ENCODE results near the gene C9orf50. TPM values are rescaled to one million over a fixed set of nuclear protein-coding genes. Genes with fewer than 3 reads are reported as not detected.
A peak's percentile ranks its signal among the peaks of the same experiment; 100 is the strongest.

The C9orf50 gene
- total RNA-seq, 1 donor from 2014 or later, result 0.43 TPM

GRCh38 chr9:129629251-129629820 lies 8.4 kb upstream of the C9orf50 start:
- no peaks in the 10 kb centered on the region for H3K27me3 Mint-ChIP-seq
- H3K4me1 Mint-ChIP-seq (ENCODE audit: low read depth), result peaks cover 15% of the 10 kb centered on the region
- peaks cover 2% of the 10 kb centered on the region for H3K36me3 Mint-ChIP-seq (ENCODE audit: insufficient read depth)
- TF ChIP-seq CTCF (IDR thresholded peaks at IDR 0.05; ENCODE audit: unreplicated experiment), result no peak
- no peak overlapping the region for H3K4me3 Mint-ChIP-seq (ENCODE audit: low read depth)
- no peaks in the 10 kb centered on the region for H3K9me3 Mint-ChIP-seq (ENCODE audit: low read depth)
- H3K27ac Mint-ChIP-seq, result no peak overlapping the region
- DNase-seq (ENCODE audit: low spot score, unreplicated experiment), result no peak

DNA sequence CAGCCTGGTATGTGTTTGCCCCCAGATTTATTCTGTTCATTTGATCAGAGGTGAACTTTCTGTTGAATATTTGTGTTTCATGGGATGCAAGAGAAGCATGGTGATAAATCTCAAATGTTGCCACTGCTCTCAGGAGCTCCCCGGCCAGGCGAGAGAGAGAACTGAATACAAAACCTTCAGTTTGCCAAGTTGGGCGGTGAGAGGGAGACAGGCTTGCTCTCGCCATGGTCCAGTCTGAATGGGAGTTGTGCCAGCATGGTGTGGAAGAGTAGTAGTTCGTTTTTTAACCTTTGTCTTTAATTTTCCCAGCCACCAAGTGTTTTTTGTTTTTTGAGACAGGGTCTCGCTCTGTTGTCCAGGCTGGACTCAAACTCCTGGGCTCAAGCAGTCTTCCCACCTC lies 7.8 kb upstream of the C9orf50 start:
- no peak overlapping the region for H3K4me3 Mint-ChIP-seq (ENCODE audit: low read depth)
- H3K4me1 Mint-ChIP-seq (ENCODE audit: low read depth), result peaks cover 17% of the 10 kb centered on the region
- DNase-seq (ENCODE audit: low spot score, unreplicated experiment), result no peak
- no peak for TF ChIP-seq CTCF (IDR thresholded peaks at IDR 0.05; ENCODE audit: unreplicated experiment)
- H3K36me3 Mint-ChIP-seq (ENCODE audit: insufficient read depth), result peaks cover 2% of the 10 kb centered on the region
- no peaks in the 10 kb centered on the region for H3K9me3 Mint-ChIP-seq (ENCODE audit: low read depth)
- no peak overlapping the region for H3K27ac Mint-ChIP-seq
- H3K27me3 Mint-ChIP-seq, result no peaks in the 10 kb centered on the region

- peaks cover 2% of the 10 kb centered on the region for H3K36me3 Mint-ChIP-seq (ENCODE audit: insufficient read depth)
- no peak for TF ChIP-seq CTCF (IDR thresholded peaks at IDR 0.05; ENCODE audit: unreplicated experiment)
- no peak for DNase-seq (ENCODE audit: low spot score, unreplicated experiment)
- H3K4me1 Mint-ChIP-seq (ENCODE audit: low read depth), result peaks cover 17% of the 10 kb centered on the region
- H3K9me3 Mint-ChIP-seq (ENCODE audit: low read depth), result no peaks in the 10 kb centered on the region
- peak overlapping the region; percentile 86 for H3K4me3 Mint-ChIP-seq (ENCODE audit: low read depth)
- H3K27me3 Mint-ChIP-seq, result no peaks in the 10 kb centered on the region
- peak overlapping the region; percentile 23 for H3K27ac Mint-ChIP-seq
Measured at GRCh38 chr9:129627556-129628440, 6.9 kb upstream of the C9orf50 start.

DNA sequence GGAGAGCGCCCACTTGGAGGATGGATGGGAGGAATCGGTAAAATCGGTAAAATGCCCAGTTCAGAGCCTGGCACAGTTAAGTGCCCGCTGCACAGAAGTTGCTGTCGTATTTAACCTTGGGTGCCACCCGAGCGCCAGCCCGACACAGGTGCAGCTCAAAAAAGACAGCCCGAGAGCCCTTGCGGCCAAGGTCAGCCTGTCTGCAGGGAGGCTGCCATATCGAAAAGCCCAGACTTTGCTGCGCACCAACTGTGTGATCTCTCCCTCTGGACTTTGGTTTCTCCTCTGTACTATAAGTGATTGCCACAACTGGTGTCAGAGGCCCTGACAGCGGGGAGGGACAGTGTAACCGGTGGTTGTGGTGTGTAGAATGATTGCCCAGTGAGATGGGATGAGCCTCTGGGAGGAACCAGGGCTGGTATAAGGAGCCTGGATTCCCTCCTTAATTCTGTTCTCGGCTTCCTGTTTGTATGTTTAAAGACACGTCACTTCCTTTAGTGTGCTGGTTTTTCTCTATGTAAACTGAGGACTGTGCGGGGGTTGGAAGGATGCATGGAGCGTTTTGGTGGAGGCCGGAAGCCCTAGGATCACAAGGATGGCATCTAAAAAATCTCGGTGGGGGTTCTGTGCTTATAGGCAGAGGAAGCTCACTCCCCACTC lies 5.9 kb upstream of the C9orf50 start:
- DNase-seq (ENCODE audit: low spot score, unreplicated experiment), result no peak
- peak overlapping the region; percentile 65 for H3K27ac Mint-ChIP-seq
- TF ChIP-seq CTCF (IDR thresholded peaks at IDR 0.05; ENCODE audit: unreplicated experiment), result no peak
- peak overlapping the region; percentile 86 for H3K4me3 Mint-ChIP-seq (ENCODE audit: low read depth)
- peaks cover 17% of the 10 kb centered on the region for H3K4me1 Mint-ChIP-seq (ENCODE audit: low read depth)
- H3K27me3 Mint-ChIP-seq, result no peaks in the 10 kb centered on the region
- no peaks in the 10 kb centered on the region for H3K36me3 Mint-ChIP-seq (ENCODE audit: insufficient read depth)
- no peaks in the 10 kb centered on the region for H3K9me3 Mint-ChIP-seq (ENCODE audit: low read depth)

DNA sequence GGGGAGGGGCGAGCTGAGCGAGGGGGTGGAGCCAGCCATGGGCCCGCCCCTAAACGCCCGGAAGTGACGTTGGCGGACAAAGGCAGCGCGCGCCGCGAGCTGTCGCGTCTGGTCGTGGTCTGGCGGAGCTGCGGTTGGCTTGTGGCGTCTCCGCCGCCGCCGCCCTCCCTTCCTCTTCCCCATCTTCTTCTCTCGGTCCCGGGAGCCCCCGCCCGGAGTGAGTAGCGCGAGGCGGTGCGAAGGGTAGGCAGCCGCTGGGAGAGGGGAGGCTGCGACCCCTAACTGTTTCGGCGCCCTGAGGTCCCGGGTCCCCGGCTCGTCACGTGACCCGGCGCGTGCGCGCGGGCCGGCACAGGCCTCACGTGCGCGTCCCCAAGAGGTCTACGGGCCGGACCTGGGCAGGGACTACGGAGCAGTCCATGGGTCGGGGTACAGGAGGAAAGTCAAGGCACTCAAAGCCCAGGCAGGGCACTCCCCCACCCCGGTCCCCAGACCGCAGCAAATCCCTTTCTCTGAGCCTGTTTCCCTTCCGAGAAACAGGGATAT lies 5.3 kb upstream of the C9orf50 start, which contains the start of gene NTMT1:
Gene NTMT1 (plus strand): TSS at position 85 of the 546 bp plus-strand sequence. CDS start 6,541 bp downstream, outside the sequence.
- H3K9me3 Mint-ChIP-seq (ENCODE audit: low read depth), result no peaks in the 10 kb centered on the region
- H3K4me1 Mint-ChIP-seq (ENCODE audit: low read depth), result peaks cover 17% of the 10 kb centered on the region
- DNase-seq (ENCODE audit: low spot score, unreplicated experiment), result peak; percentile 79
- H3K27me3 Mint-ChIP-seq, result peaks cover 3% of the 10 kb centered on the region
- peak within 1 kb of the TSS; percentile 86 for H3K4me3 Mint-ChIP-seq (ENCODE audit: low read depth)
- H3K36me3 Mint-ChIP-seq (ENCODE audit: insufficient read depth), result no peaks in the 10 kb centered on the region
- no peak for TF ChIP-seq CTCF (IDR thresholded peaks at IDR 0.05; ENCODE audit: unreplicated experiment)
- peak within 1 kb of the TSS; percentile 93 for H3K27ac Mint-ChIP-seq
